Measurements from ENCODE around the gene ANXA2. TPM values are rescaled to one million over a fixed set of nuclear protein-coding genes. Genes with fewer than 3 reads are reported as not detected.

Gene ANXA2
- total and polyA plus RNA-seq, 4 donors: 851 to 1,294 (median 1,171) TPM

DNA sequence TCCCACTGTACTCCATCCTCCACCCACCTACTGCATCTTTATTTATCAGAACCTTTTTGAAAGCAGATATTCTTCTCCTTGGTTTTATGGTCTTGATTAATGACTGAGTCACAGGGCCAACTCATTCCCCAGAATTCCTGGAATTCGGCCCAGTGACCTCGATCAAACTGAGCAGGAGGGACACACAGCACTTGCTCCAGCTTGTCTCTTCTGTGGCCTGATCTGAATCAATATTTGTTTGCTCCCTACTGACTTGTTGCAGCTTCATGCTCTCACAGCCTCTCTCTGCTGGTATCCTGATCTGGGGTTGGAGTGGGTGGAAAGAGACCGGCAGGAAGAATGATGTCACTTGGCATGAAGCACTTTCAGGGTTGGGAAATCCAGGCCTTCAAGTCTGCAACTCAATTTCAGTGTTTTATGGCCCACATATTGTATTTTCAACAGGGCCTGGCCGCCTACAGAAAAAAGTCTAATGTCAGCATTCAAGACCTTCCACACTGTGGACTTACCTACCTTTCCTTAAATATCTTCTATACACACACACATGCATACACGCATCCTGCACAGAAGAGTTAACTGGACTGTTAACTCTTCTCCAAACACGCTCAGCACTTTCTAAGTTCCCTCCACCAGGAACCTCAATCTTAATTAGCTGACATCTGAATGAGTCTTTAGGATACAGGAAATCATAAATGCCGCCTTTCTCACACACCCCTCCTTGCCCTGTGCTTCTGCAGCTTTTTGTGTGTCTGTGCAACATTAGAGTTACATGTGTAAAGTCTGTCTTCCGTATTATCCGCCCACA is 4.6 kb downstream of the ANXA2 start:
- no peaks in the 10 kb centered on the region for H3K9me3 ChIP-seq (ENCODE audit: control insufficient read depth in 4 of 4, insufficient read depth in 3 of 4, low read length in 3 of 4)
- H3K27ac ChIP-seq (ENCODE audit: low read depth in 1 of 2, low read length in 1 of 2): peak overlapping the region; percentile 80 to 88
- TF ChIP-seq, protein P1, sequence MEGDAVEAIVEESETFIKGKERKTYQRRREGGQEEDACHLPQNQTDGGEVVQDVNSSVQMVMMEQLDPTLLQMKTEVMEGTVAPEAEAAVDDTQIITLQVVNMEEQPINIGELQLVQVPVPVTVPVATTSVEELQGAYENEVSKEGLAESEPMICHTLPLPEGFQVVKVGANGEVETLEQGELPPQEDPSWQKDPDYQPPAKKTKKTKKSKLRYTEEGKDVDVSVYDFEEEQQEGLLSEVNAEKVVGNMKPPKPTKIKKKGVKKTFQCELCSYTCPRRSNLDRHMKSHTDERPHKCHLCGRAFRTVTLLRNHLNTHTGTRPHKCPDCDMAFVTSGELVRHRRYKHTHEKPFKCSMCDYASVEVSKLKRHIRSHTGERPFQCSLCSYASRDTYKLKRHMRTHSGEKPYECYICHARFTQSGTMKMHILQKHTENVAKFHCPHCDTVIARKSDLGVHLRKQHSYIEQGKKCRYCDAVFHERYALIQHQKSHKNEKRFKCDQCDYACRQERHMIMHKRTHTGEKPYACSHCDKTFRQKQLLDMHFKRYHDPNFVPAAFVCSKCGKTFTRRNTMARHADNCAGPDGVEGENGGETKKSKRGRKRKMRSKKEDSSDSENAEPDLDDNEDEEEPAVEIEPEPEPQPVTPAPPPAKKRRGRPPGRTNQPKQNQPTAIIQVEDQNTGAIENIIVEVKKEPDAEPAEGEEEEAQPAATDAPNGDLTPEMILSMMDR (IDR thresholded peaks at IDR 0.05; ENCODE audit: control extremely low read depth, extremely low read depth): no peak
- peaks cover 29 to 70% (median 46%) of the 10 kb centered on the region in 5 donors for H3K4me1 ChIP-seq (ENCODE audit: control insufficient read depth in 5 of 5, insufficient read depth in 5 of 5, low read length in 5 of 5)
- no peak overlapping the region for H3K4me3 ChIP-seq
- H3K36me3 ChIP-seq (ENCODE audit: control insufficient read depth in 4 of 4, insufficient read depth in 4 of 4, low read length in 4 of 4): peaks cover 0 to 14% (median 7%) of the 10 kb centered on the region in 4 donors
- H3K27me3 ChIP-seq (ENCODE audit: control insufficient read depth in 3 of 3, insufficient read depth in 3 of 3, low read length in 2 of 3): no peaks in the 10 kb centered on the region
- peak overlapping the region; percentile 58 to 87 for H3K9ac ChIP-seq (ENCODE audit: insufficient read depth in 1 of 2, low read length in 2 of 2)
- ATAC-seq (ENCODE audit: insufficient read depth, low FRiP score): peak; percentile 6
- peak; percentile 85 to 97 (median 95) for DNase-seq
- 27 to 61% methylated on average over 9 of the region's 9 CpGs for WGBS, 2 donors

DNA sequence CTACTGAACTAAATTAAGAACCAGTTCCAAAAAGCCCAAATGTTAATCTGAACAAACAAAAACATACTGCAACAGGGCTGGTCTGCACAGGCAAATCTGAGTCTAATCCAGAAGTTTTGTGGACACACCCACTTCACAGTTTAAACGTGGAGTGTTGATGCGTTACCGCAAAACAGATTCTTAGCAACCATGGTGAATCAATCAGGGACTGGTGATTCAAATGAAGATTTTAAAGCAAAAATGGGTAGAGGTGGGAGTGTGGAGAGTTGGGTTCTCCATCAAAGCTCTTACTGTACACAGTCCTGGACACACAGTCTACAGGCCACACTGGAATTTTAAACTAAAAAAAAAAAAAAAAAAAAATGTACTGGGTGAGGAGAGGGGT is 5.2 kb downstream of the ANXA2 start:
- H3K9me3 ChIP-seq (ENCODE audit: control insufficient read depth in 4 of 4, insufficient read depth in 3 of 4, low read length in 3 of 4): no peaks in the 10 kb centered on the region
- 22 to 46% methylated on average over 3 of the region's 3 CpGs for WGBS, 2 donors
- H3K27me3 ChIP-seq (ENCODE audit: control insufficient read depth in 3 of 3, insufficient read depth in 3 of 3, low read length in 2 of 3): no peaks in the 10 kb centered on the region
- H3K27ac ChIP-seq (ENCODE audit: low read depth in 1 of 2, low read length in 1 of 2): peak overlapping the region; percentile 80 to 88
- H3K4me1 ChIP-seq (ENCODE audit: control insufficient read depth in 5 of 5, insufficient read depth in 5 of 5, low read length in 5 of 5): peaks cover 29 to 70% (median 46%) of the 10 kb centered on the region in 5 donors
- H3K36me3 ChIP-seq (ENCODE audit: control insufficient read depth in 4 of 4, insufficient read depth in 4 of 4, low read length in 4 of 4): peaks cover 0 to 14% (median 7%) of the 10 kb centered on the region in 4 donors
- peak overlapping the region in 1 of 2 donors; percentile 80 for H3K9ac ChIP-seq (ENCODE audit: insufficient read depth in 1 of 2, low read length in 2 of 2)
- TF ChIP-seq, protein P1 (IDR thresholded peaks at IDR 0.05; ENCODE audit: control extremely low read depth, extremely low read depth): no peak
- ATAC-seq (ENCODE audit: insufficient read depth, low FRiP score) (no peak), DNase-seq (peak; percentile 69 to 84 (median 79))
- H3K4me3 ChIP-seq: no peak overlapping the region

- DNase-seq (no peak), ATAC-seq (ENCODE audit: insufficient read depth, low FRiP score) (no peak)
- no peak overlapping the region for H3K4me3 ChIP-seq
- peaks cover 0 to 14% (median 7%) of the 10 kb centered on the region in 4 donors for H3K36me3 ChIP-seq (ENCODE audit: control insufficient read depth in 4 of 4, insufficient read depth in 4 of 4, low read length in 4 of 4)
- no peaks in the 10 kb centered on the region for H3K9me3 ChIP-seq (ENCODE audit: control insufficient read depth in 4 of 4, insufficient read depth in 3 of 4, low read length in 3 of 4)
- WGBS, 2 donors: 36 to 64% methylated on average over 4 of the region's 4 CpGs
- peaks cover 31 to 65% (median 48%) of the 10 kb centered on the region in 5 donors for H3K4me1 ChIP-seq (ENCODE audit: control insufficient read depth in 5 of 5, insufficient read depth in 5 of 5, low read length in 5 of 5)
- H3K27ac ChIP-seq (ENCODE audit: low read depth in 1 of 2, low read length in 1 of 2): peak overlapping the region; percentile 44 to 59
- H3K27me3 ChIP-seq (ENCODE audit: control insufficient read depth in 3 of 3, insufficient read depth in 3 of 3, low read length in 2 of 3): no peaks in the 10 kb centered on the region
- TF ChIP-seq, protein P1 (IDR thresholded peaks at IDR 0.05; ENCODE audit: control extremely low read depth, extremely low read depth): no peak
- H3K9ac ChIP-seq (ENCODE audit: insufficient read depth in 1 of 2, low read length in 2 of 2): peak overlapping the region in 1 of 2 donors; percentile 56
Observed at GRCh38 chr15:60391722-60392315, 6.0 kb downstream of the ANXA2 start.
